Epithelial cell of prostate (primary cell): ENCODE measurements around the gene CMTM6.
A peak's percentile ranks its signal among the peaks of the same experiment; 100 is the strongest.
"Not testable (repeated sequence)": the region's sequence is repeated elsewhere in the genome, so short reads cannot be mapped to it uniquely, and the experiment has no call there.

Source experiments
- DNase-seq: peaks from one replicate; pipeline ENCODE4 v3.0.0-alpha.2; 2011; ENCODE audit warnings: low read depth, low spot score
- H3K27ac ChIP-seq: fragments of 450-650 bp; 2 replicates; pipeline ENCODE4 v1.5.1; 2017; ENCODE audit warnings: mild to moderate bottlenecking

CMTM6 gene

GRCh38 chr3:32452009-32452408 is 50.6 kb downstream of the CMTM6 start:
- no peak for DNase-seq
- H3K27ac ChIP-seq = no peak overlapping the region

- H3K27ac ChIP-seq = no peak overlapping the region
- no peak for DNase-seq
Measured at GRCh38 chr3:32450992-32451659, 51.5 kb downstream of the CMTM6 start.

GRCh38 chr3:32450426-32450825 is 52.2 kb downstream of the CMTM6 start:
- H3K27ac ChIP-seq = no peak overlapping the region

GRCh38 chr3:32449691-32450090 is 53.0 kb downstream of the CMTM6 start:
- H3K27ac ChIP-seq = no peak overlapping the region
- no peak for DNase-seq

More at GRCh38 chr3:32450426-32450825, 52.2 kb downstream of the CMTM6 start:
- DNase-seq = no peak

- no peak overlapping the region for H3K27ac ChIP-seq
- DNase-seq = no peak
Measured at GRCh38 chr3:32448686-32449474, 53.8 kb downstream of the CMTM6 start.

- no peak overlapping the region for H3K27ac ChIP-seq
- no peak for DNase-seq
Measured at GRCh38 chr3:32447865-32448400, 54.7 kb downstream of the CMTM6 start.

- H3K27ac ChIP-seq = peak overlapping the region; percentile 88
- DNase-seq = peak; percentile 79
Measured at GRCh38 chr3:32443478-32443877, 59.2 kb downstream of the CMTM6 start.

GRCh38 chr3:32442766-32443165 is 59.9 kb downstream of the CMTM6 start:
- peak overlapping the region; percentile 88 for H3K27ac ChIP-seq
- no peak for DNase-seq

GRCh38 chr3:32440611-32441350 is 61.9 kb downstream of the CMTM6 start:
- DNase-seq = peak; percentile 62
- H3K27ac ChIP-seq = peak overlapping the region; percentile 88

- not testable (repeated sequence) for DNase-seq
- peak overlapping the region; percentile 88 for H3K27ac ChIP-seq
Measured at GRCh38 chr3:32439421-32439820, 63.2 kb downstream of the CMTM6 start.

GRCh38 chr3:32438596-32439344 is 63.9 kb downstream of the CMTM6 start:
- H3K27ac ChIP-seq = peak overlapping the region; percentile 18
- DNase-seq = no peak

GRCh38 chr3:32437896-32438295 is 64.8 kb downstream of the CMTM6 start:
- no peak for DNase-seq
- H3K27ac ChIP-seq = no peak overlapping the region

- H3K27ac ChIP-seq = no peak overlapping the region
Measured at GRCh38 chr3:32436816-32437189, 65.8 kb downstream of the CMTM6 start.

GRCh38 chr3:32435911-32436815 is 66.5 kb downstream of the CMTM6 start:
- no peak for DNase-seq
- H3K27ac ChIP-seq = no peak overlapping the region

More at GRCh38 chr3:32436816-32437189, 65.8 kb downstream of the CMTM6 start:
- DNase-seq = no peak

- DNase-seq = no peak
- no peak overlapping the region for H3K27ac ChIP-seq
Measured at GRCh38 chr3:32434206-32434605, 68.4 kb downstream of the CMTM6 start.

GRCh38 chr3:32432711-32433530 is 69.7 kb downstream of the CMTM6 start:
- DNase-seq = no peak
- H3K27ac ChIP-seq = no peak overlapping the region

- H3K27ac ChIP-seq = no peak overlapping the region
Measured at GRCh38 chr3:32432045-32432710, 70.5 kb downstream of the CMTM6 start.

GRCh38 chr3:32431481-32431880 is 71.2 kb downstream of the CMTM6 start:
- no peak for DNase-seq
- no peak overlapping the region for H3K27ac ChIP-seq

More at GRCh38 chr3:32432045-32432710, 70.5 kb downstream of the CMTM6 start:
- no peak for DNase-seq
